Chondrocyte (in vitro differentiated cells): ENCODE data around the gene ADGB. TPM values are rescaled to one million over a fixed set of nuclear protein-coding genes. Genes with fewer than 3 reads are reported as not detected.
A peak's percentile ranks its signal among the peaks of the same experiment; 100 is the strongest.

Source experiments
- DNase-seq: peaks from one replicate; pipeline ENCODE4 v3.0.0; 2021; ENCODE audit warnings: mixed read lengths, low spot score
- H3K27ac Mint-ChIP-seq: one replicate; pipeline ENCODE4 v1.8.0; 2021; ENCODE audit warnings: mild to moderate bottlenecking, moderate library complexity, mixed read lengths; ENCODE audit not compliant: unreplicated experiment
- H3K27me3 Mint-ChIP-seq: 2 replicates; pipeline ENCODE4 v1.8.0; 2021; ENCODE audit warnings: low read depth, mixed read lengths
- H3K36me3 Mint-ChIP-seq: 2 replicates; pipeline ENCODE4 v1.8.0; 2021; ENCODE audit warnings: low read depth, mixed read lengths
- H3K4me1 Mint-ChIP-seq: 2 replicates; pipeline ENCODE4 v1.8.0; 2021; ENCODE audit warnings: low read depth, mild to moderate bottlenecking, mixed read lengths
- H3K4me3 Mint-ChIP-seq: one replicate; pipeline ENCODE4 v1.8.0; 2021; ENCODE audit warnings: mild to moderate bottlenecking, moderate library complexity, mixed read lengths; ENCODE audit not compliant: unreplicated experiment
- H3K9me3 Mint-ChIP-seq: 2 replicates; pipeline ENCODE4 v1.8.0; 2021; ENCODE audit warnings: low read depth, mixed read lengths
- CTCF ChIP-seq: fragments of 200-600 bp; sonication (generic); IDR thresholded peaks from 2 replicates; pipeline ENCODE4 v1.5.0; 2021; ENCODE audit warnings: antibody characterized with exemption, mild to moderate bottlenecking, moderate library complexity
- total RNA-seq: library from RNA; stranded (reverse); gene quantifications from 3 replicates; pipeline ENCODE4 v1.2.1, GENCODE V29; 2021

ADGB gene
- total RNA-seq, 1 donor from 2014 or later = not detected

GRCh38 chr6:146693342-146693741 lies 94.6 kb downstream of the ADGB start:
- Mint-ChIP-seq H3K27me3 (peaks cover 30% of the 10 kb centered on the region), H3K36me3 (no peaks in the 10 kb centered on the region), H3K4me3 (no peak overlapping the region), H3K4me1 (no peaks in the 10 kb centered on the region), H3K9me3 (no peaks in the 10 kb centered on the region), H3K27ac (no peak overlapping the region)
- no peak for TF ChIP-seq CTCF
- no peak for DNase-seq

- H3K27me3 Mint-ChIP-seq = peaks cover 16% of the 10 kb centered on the region
- no peaks in the 10 kb centered on the region for H3K9me3 Mint-ChIP-seq
- H3K36me3 Mint-ChIP-seq = no peaks in the 10 kb centered on the region
- TF ChIP-seq CTCF = no peak
- DNase-seq = no peak
- no peak overlapping the region for H3K27ac Mint-ChIP-seq
- no peak overlapping the region for H3K4me3 Mint-ChIP-seq
- H3K4me1 Mint-ChIP-seq = no peaks in the 10 kb centered on the region
Measured at GRCh38 chr6:146697921-146698320, 99.1 kb downstream of the ADGB start.

GRCh38 chr6:146700078-146700686 lies 101.4 kb downstream of the ADGB start:
- Mint-ChIP-seq H3K27me3 (peaks cover 24% of the 10 kb centered on the region), H3K9me3 (peaks cover 8% of the 10 kb centered on the region), H3K27ac (no peak overlapping the region), H3K4me3 (no peak overlapping the region), H3K4me1 (no peaks in the 10 kb centered on the region), H3K36me3 (no peaks in the 10 kb centered on the region)
- DNase-seq = no peak
- peak; percentile 91 for TF ChIP-seq CTCF

DNA sequence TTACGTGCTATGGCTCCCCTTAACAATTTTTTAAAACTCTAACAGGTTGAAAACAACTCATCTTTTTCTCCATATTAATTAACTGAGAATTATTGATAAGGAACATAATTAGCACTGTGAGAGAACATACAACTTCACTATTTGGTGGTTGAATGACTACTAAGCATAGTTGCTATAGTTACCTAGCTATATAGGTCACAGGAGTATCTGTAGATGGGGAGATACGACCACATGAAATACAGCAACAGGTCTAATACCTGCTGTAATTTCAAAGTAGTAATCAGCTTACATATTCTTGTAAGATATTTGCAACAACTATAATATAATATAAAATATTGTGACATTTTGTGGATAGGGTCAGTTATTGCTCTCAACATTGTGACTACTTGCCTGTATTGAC lies 102.9 kb downstream of the ADGB start:
- Mint-ChIP-seq H3K4me1 (no peaks in the 10 kb centered on the region), H3K27ac (no peak overlapping the region), H3K9me3 (peaks cover 12% of the 10 kb centered on the region), H3K4me3 (no peak overlapping the region), H3K27me3 (peaks cover 24% of the 10 kb centered on the region), H3K36me3 (no peaks in the 10 kb centered on the region)
- DNase-seq = no peak
- TF ChIP-seq CTCF = no peak

DNA sequence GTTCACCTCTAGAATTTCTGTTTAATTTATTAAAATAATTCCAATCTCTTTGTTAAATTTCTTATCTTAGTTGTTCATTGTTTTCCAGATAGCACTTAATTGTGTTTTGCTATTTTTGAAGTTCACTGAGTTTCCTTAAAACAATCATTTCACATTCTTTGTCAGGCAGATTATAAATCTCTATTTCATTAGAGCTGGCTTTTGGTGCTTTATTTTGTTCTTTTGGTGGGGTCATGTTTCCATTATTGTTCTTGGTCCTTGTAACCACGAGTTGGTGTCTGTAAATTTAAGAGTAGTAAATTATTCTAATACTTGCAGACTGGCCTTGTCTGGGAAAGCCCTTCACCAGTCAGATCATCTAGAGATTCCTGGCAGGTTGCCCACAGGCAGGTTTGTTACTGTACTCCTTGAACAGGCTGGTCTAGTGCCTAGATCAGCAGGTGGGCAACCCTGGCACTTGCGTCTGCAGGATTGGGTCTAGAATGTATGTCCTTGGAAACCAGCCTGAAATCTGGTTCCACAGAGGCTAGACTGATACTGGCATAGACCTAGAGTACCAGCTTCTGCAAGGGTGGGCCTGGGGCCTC lies 110.4 kb downstream of the ADGB start:
- H3K4me1 Mint-ChIP-seq = no peaks in the 10 kb centered on the region
- peaks cover 12% of the 10 kb centered on the region for H3K9me3 Mint-ChIP-seq
- TF ChIP-seq CTCF = no peak
- peaks cover 19% of the 10 kb centered on the region for H3K27me3 Mint-ChIP-seq
- no peak overlapping the region for H3K4me3 Mint-ChIP-seq
- H3K27ac Mint-ChIP-seq = no peak overlapping the region
- no peak for DNase-seq
- no peaks in the 10 kb centered on the region for H3K36me3 Mint-ChIP-seq
